COLO829 (cell line): ENCODE results near the gene CARNS1.
"Not testable (repeated sequence)": the region's sequence is repeated elsewhere in the genome, so short reads cannot be mapped to it uniquely, and the experiment has no call there.

Experiments used
- DNase-seq: peaks from one replicate; pipeline ENCODE4 v3.0.0; 2012; ENCODE audit warnings: low spot score

The CARNS1 gene

GRCh38 chr11:67465530-67465929 is 50.1 kb downstream of the CARNS1 start:
- DNase-seq: not testable (repeated sequence)

- no peak for DNase-seq
Observed at GRCh38 chr11:67466367-67466766, 50.9 kb downstream of the CARNS1 start.

- no peak for DNase-seq
Observed at GRCh38 chr11:67466962-67467771, 51.7 kb downstream of the CARNS1 start.

GRCh38 chr11:67468056-67468455 is 52.6 kb downstream of the CARNS1 start:
- no peak for DNase-seq

GRCh38 chr11:67468456-67468758 is 52.9 kb downstream of the CARNS1 start:
- DNase-seq: no peak

GRCh38 chr11:67468759-67469507 is 53.5 kb downstream of the CARNS1 start, which contains the start of gene TMEM134:
Gene TMEM134, minus strand, starts transcription at chr11:67469251. Its CDS starts 59 bp downstream, at chr11:67469192.
- peak; percentile 92 for DNase-seq

- DNase-seq: no peak
Observed at GRCh38 chr11:67469508-67469811, 54.0 kb downstream of the CARNS1 start.

DNA sequence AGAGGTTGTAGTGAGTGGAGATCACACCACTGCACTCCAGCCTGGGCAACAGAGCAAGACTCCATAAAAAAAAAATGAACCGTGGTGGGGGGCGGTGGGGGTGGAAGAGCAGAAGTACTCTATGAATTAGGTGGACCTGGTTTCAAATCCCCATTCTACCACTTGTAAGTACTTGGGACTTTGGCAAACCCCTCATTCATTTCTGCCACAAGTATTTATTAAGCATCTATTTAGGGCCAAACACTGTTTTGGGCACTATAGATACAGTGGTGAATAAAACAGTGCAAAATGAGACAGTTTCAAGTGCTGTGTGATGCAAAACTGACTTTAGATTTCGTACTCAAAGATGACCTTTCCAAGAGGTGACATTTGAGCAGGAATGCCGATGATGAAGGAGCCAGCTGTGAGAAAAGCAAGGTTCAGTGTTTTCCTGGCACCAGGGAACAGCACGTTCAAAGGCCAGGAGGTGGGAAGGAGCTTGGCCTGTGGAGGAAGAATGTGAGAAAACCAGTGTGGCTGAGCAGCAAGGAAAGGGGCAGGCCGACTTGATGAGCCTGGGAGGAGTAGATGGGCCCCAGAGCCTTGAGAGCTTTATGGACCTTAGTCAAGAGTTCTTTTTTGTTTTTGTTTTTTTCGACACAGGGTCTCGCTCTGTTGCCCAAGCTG is 55.0 kb downstream of the CARNS1 start:
- no peak for DNase-seq

GRCh38 chr11:67472882-67473281 is 57.4 kb downstream of the CARNS1 start:
- no peak for DNase-seq
